Skeletal muscle satellite cell (primary cell): ENCODE data around the gene NEK6.

Experiments used
- H3K27me3 ChIP-seq: 2 replicates; pipeline ENCODE4 v1.7.0; 2013; ENCODE audit warnings: low read length; ENCODE audit not compliant: control insufficient read depth, insufficient read depth
- H3K36me3 ChIP-seq: 2 replicates; pipeline ENCODE4 v1.7.0; 2013; ENCODE audit warnings: mild to moderate bottlenecking, control low read depth, low read length; ENCODE audit not compliant: insufficient read depth
- H3K4me1 ChIP-seq: 2 replicates; pipeline ENCODE4 v1.7.0; 2013; ENCODE audit warnings: low read length; ENCODE audit not compliant: control insufficient read depth, insufficient read depth
- H3K4me2 ChIP-seq: 2 replicates; pipeline ENCODE4 v1.7.0; 2013; ENCODE audit warnings: mild to moderate bottlenecking, low read length
- H3K4me3 ChIP-seq: 2 replicates; pipeline ENCODE4 v1.7.0; 2013; ENCODE audit warnings: low read length
- H3K9ac ChIP-seq: 2 replicates; pipeline ENCODE4 v1.7.0; 2013; ENCODE audit warnings: mild to moderate bottlenecking, low read depth, low read length, moderate library complexity
- H3K9me3 ChIP-seq: replicated peaks from 2 replicates; pipeline ENCODE4 v1.7.0; 2013; ENCODE audit warnings: mild to moderate bottlenecking, control low read depth, low read length

Gene NEK6

GRCh38 chr9:124399323-124399967 is 141.7 kb downstream of the NEK6 start:
- Histone ChIP-seq H3K9me3 (no peaks in the 10 kb centered on the region), H3K4me2 (peak overlapping the region; percentile 78), H3K27me3 (no peaks in the 10 kb centered on the region), H3K9ac (peak overlapping the region; percentile 69), H3K4me1 (peaks cover 44% of the 10 kb centered on the region), H3K36me3 (peaks cover 52% of the 10 kb centered on the region), H3K4me3 (peak overlapping the region; percentile 43)

GRCh38 chr9:124399968-124400940 is 142.5 kb downstream of the NEK6 start:
- Histone ChIP-seq H3K4me3 (peak overlapping the region; percentile 43), H3K36me3 (peaks cover 54% of the 10 kb centered on the region), H3K4me1 (peaks cover 38% of the 10 kb centered on the region), H3K9ac (peak overlapping the region; percentile 0), H3K27me3 (no peaks in the 10 kb centered on the region), H3K4me2 (peak overlapping the region; percentile 78), H3K9me3 (no peaks in the 10 kb centered on the region)
